Endothelial cell of umbilical vein (primary cell): ENCODE results near the gene CLEC20A. TPM values are rescaled to one million over a fixed set of nuclear protein-coding genes. Genes with fewer than 3 reads are reported as not detected.

ENCODE experiments used
- BruUV-seq: library from RNA; stranded (reverse); fragments of 400-500 nt; replicated peaks from 2 replicates; lab custom pipeline; 2021; lab: Mats Ljungman, UMichigan
- CTCF ChIA-PET: fragments of 300-600, 350-600 bp; sonication (Branson Sonifier 250); formaldehyde crosslinking; loops from one replicate; lab custom pipeline; 2021; ENCODE audit warnings: antibody characterized with exemption, inconsistent platforms; lab: Charles Lee
- POLR2A ChIA-PET: fragments of 300-600, 350-600 bp; sonication (Branson Sonifier 250); formaldehyde crosslinking; loops from one replicate; lab custom pipeline; 2021; ENCODE audit warnings: antibody characterized with exemption, inconsistent platforms; lab: Charles Lee
- DNase-seq: peaks from one replicate; pipeline ENCODE4 v3.0.0-alpha.2; 2011; ENCODE audit warnings: low read depth, low spot score
- FAIRE-seq: peaks from 2 replicates; lab custom pipeline; 2011; peaks lifted over from hg19 to GRCh38; lab: Jason Lieb, UNC
- H2AFZ ChIP-seq: 2 replicates; pipeline ENCODE4 v1.6.0; 2012; ENCODE audit warnings: low read depth, low read length, control low read depth, inconsistent platforms
- H3K27ac ChIP-seq: 2 replicates; pipeline ENCODE4 v1.5.1; 2011; ENCODE audit warnings: low read depth, mild to moderate bottlenecking, control low read depth, low read length, moderate library complexity; ENCODE audit not compliant: insufficient read depth
- H3K27me3 ChIP-seq, 2 experiments: 2 replicates each; pipeline versions ENCODE4 v1.6.0 to v1.6.1; 2011; ENCODE audit warnings: low read length in 2 of 2, mixed read lengths in 1 of 2; ENCODE audit not compliant: control insufficient read depth in 2 of 2, insufficient read depth in 2 of 2
- H3K36me3 ChIP-seq, 2 experiments: 2 replicates in 1 of 2; 3 replicates in 1 of 2; pipeline ENCODE4 v1.5.1; 2011; ENCODE audit warnings: low read length in 2 of 2, mild to moderate bottlenecking in 1 of 2, moderate library complexity in 1 of 2; ENCODE audit not compliant: control insufficient read depth in 2 of 2, insufficient read depth in 2 of 2; ENCODE audit errors: extremely low read depth in 1 of 2
- H3K4me1 ChIP-seq: 3 replicates; pipeline ENCODE4 v1.5.1; 2011; ENCODE audit warnings: mild to moderate bottlenecking, low read length; ENCODE audit not compliant: control insufficient read depth, insufficient read depth; ENCODE audit errors: extremely low read depth
- H3K4me2 ChIP-seq: 2 replicates; pipeline ENCODE4 v1.6.1; 2011; ENCODE audit warnings: low read length, control low read depth, mixed read lengths; ENCODE audit not compliant: insufficient read depth
- H3K4me3 ChIP-seq, 3 experiments: fragments of 200-600 bp in 1 of 3; sonication (generic), shearing (Covaris generic) in 1 of 3; replicated peaks in 1 of 3; 2 replicates each; pipeline ENCODE4 v1.5.1; 2011 to 2016; ENCODE audit warnings: control low read depth in 3 of 3, low read length in 3 of 3, mild to moderate bottlenecking in 2 of 3, inconsistent platforms in 1 of 3, low read depth in 1 of 3, moderate library complexity in 1 of 3; ENCODE audit not compliant: insufficient read depth in 1 of 3
- H3K79me2 ChIP-seq: 2 replicates; pipeline ENCODE4 v1.6.0; 2012; ENCODE audit warnings: low read length, inconsistent platforms; ENCODE audit not compliant: control insufficient read depth, insufficient read depth
- H3K9ac ChIP-seq: replicated peaks from 2 replicates; pipeline ENCODE3; 2011; ENCODE audit warnings: low read length, control low read depth; ENCODE audit not compliant: insufficient read depth; ENCODE audit errors: extremely low read depth
- H3K9me1 ChIP-seq: replicated peaks from 3 replicates; pipeline ENCODE4 v1.6.0; 2011; ENCODE audit warnings: mild to moderate bottlenecking, low read length; ENCODE audit not compliant: control insufficient read depth, insufficient read depth; ENCODE audit errors: extremely low read depth
- H3K9me3 ChIP-seq: replicated peaks from 2 replicates; pipeline ENCODE4 v1.5.1; 2012; ENCODE audit warnings: low read length, inconsistent platforms; ENCODE audit not compliant: control insufficient read depth, insufficient read depth
- H4K20me1 ChIP-seq: replicated peaks from 2 replicates; pipeline ENCODE3; 2011; ENCODE audit warnings: mild to moderate bottlenecking, low read length; ENCODE audit not compliant: control insufficient read depth, insufficient read depth; ENCODE audit errors: extremely low read depth
- EZH2 ChIP-seq: IDR thresholded peaks from 2 replicates; pipeline ENCODE4 v1.6.1; 2012; ENCODE audit warnings: borderline replicate concordance, low read depth, mild to moderate bottlenecking, moderate library complexity, low read length, inconsistent platforms; ENCODE audit not compliant: severe bottlenecking
- FOS ChIP-seq: IDR thresholded peaks from 2 replicates; pipeline ENCODE4 v1.6.1; 2011; ENCODE audit warnings: mild to moderate bottlenecking, low read length, moderate library complexity, borderline replicate concordance; ENCODE audit not compliant: insufficient read depth
- GATA2 ChIP-seq: IDR thresholded peaks from 2 replicates; pipeline ENCODE4 v1.7.0; 2011; ENCODE audit warnings: low read depth, mild to moderate bottlenecking, moderate library complexity, mixed read lengths, low read length; ENCODE audit not compliant: insufficient read length, insufficient read depth
- JUN ChIP-seq: IDR thresholded peaks from 2 replicates; pipeline ENCODE4 v1.6.1; 2011; ENCODE audit warnings: borderline replicate concordance, low read depth; ENCODE audit not compliant: insufficient read length, insufficient read depth
- MYC ChIP-seq: IDR thresholded peaks from one replicate; pipeline ENCODE4 v1.6.1; 2011; ENCODE audit warnings: mild to moderate bottlenecking, low read depth, low read length
- POLR2A ChIP-seq: IDR thresholded peaks from 2 replicates; pipeline ENCODE4 v1.6.1; 2012; ENCODE audit warnings: low read depth, mild to moderate bottlenecking, control low read depth, low read length
- POLR2AphosphoS5 ChIP-seq: IDR thresholded peaks from 2 replicates; pipeline ENCODE4 v1.6.1; 2012; ENCODE audit warnings: low read depth, mild to moderate bottlenecking, control low read depth, low read length, moderate library complexity; ENCODE audit not compliant: insufficient read depth
- dilution Hi-C: fragments of 300-500 bp; cut with MboI; formaldehyde crosslinking; loops from one replicate; pipeline ENCODE4 v1.15.0; 2019; ENCODE audit warnings: low sequenced_read_pairs; ENCODE audit not compliant: extremely low pct_ligation_motif_present
- intact Hi-C: fragments of 100-400 bp; cut with micrococcal nuclease; formaldehyde crosslinking; loops from one replicate; pipeline ENCODE4 v1.10.0; 2022
- polyA plus RNA-seq, 4 experiments: library from polyadenylated mRNA; depleted of rRNA in 3 of 4; stranded (reverse) in 3 of 4; unstranded in 1 of 4; fragments of >200 nt; gene quantifications; 2 replicates each; pipeline versions ENCODE4 v1.2.1 to v1.2.3, GENCODE V29; 2011 to 2012; ENCODE audit warnings: missing spikeins in 1 of 4
- total RNA-seq: library from RNA; stranded (reverse); gene quantifications from 2 replicates; pipeline ENCODE4 v1.2.3, GENCODE V29; 2021
- TF ChIP-seq, protein P1 (sequence below), 2 donors: IDR thresholded peaks; 1 replicate in 1 of 2; 2 replicates in 1 of 2; pipeline ENCODE4 v1.5.1; 2011; ENCODE audit warnings: low read length in 2 of 2, mild to moderate bottlenecking in 2 of 2, moderate library complexity in 2 of 2, control low read depth in 1 of 2, inconsistent platforms in 1 of 2, low read depth in 1 of 2; ENCODE audit not compliant: insufficient read depth in 1 of 2; ENCODE audit errors: extremely low read depth in 1 of 2

Gene CLEC20A
- total and polyA plus RNA-seq, 2 donors (not counting 3 experiments of a cell fraction or from before 2014, with no cell fraction given), result not detected

DNA sequence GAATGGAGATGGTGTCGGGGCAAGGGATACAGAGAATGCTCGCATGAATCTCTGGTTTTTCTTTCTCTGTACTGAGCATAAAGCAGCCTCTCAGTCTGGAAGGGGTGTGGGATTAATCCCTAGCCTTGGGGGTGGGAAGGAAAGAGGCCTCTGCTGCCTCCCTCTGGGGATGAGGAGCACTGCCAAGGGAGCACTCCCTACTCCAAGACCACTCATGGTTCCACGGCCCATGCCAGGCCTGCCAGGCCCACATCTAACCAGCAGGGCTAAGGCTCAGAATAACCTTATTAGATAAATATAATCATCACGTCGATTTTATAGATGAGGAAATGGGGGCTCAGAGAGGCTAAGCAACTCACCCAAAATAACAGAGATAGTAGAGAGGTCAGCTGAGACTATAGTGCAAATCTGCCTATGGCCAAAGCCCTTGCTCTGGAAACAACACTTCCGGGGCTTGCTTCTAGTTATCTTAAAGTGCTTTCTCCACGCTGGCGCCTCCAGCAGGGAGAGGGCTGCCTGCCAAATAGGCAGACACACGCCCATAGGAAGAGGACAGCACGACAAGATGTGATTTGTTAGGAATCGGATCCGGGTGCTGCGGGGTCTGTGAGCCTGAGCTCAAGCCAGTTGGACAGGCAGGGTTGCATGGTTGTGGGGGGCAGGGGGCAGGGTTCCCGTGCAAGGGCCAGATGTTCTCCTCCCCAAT lies 16.7 kb upstream of the CLEC20A start:
- H3K4me1 ChIP-seq, result no peaks in the 10 kb centered on the region
- no peaks in the 10 kb centered on the region for H3K79me2 ChIP-seq
- H2AFZ ChIP-seq, result no peak overlapping the region
- no peak for DNase-seq
- POLR2A ChIA-PET, result no interaction called here
- no peak for TF ChIP-seq FOS
- TF ChIP-seq, protein P1, sequence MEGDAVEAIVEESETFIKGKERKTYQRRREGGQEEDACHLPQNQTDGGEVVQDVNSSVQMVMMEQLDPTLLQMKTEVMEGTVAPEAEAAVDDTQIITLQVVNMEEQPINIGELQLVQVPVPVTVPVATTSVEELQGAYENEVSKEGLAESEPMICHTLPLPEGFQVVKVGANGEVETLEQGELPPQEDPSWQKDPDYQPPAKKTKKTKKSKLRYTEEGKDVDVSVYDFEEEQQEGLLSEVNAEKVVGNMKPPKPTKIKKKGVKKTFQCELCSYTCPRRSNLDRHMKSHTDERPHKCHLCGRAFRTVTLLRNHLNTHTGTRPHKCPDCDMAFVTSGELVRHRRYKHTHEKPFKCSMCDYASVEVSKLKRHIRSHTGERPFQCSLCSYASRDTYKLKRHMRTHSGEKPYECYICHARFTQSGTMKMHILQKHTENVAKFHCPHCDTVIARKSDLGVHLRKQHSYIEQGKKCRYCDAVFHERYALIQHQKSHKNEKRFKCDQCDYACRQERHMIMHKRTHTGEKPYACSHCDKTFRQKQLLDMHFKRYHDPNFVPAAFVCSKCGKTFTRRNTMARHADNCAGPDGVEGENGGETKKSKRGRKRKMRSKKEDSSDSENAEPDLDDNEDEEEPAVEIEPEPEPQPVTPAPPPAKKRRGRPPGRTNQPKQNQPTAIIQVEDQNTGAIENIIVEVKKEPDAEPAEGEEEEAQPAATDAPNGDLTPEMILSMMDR (IDR thresholded peaks at IDR 0.05; ENCODE audit: extremely low read depth in 1 of 2, insufficient read depth in 1 of 2, low read depth in 1 of 2, low read length in 2 of 2), result peak in 1 of 2 donors; percentile 10
- H3K36me3 ChIP-seq, result no peaks in the 10 kb centered on the region
- no peak overlapping the region for H3K9ac ChIP-seq
- H3K4me3 ChIP-seq, result no peak overlapping the region
- no peak for FAIRE-seq
- no TSS peak for BruUV-seq
- CTCF ChIA-PET, result interaction anchor here (1.4 kb wide), 1 partner anchor 203 kb away, joined by 9 read pairs; no protein-coding TSS in a partner anchor
- H3K4me2 ChIP-seq, result no peak overlapping the region
- H3K9me3 ChIP-seq, result no peaks in the 10 kb centered on the region
- H4K20me1 ChIP-seq, result no peaks in the 10 kb centered on the region
- no peak overlapping the region for H3K27ac ChIP-seq
- intact Hi-C loops, result no loop called here
- no peaks in the 10 kb centered on the region for H3K9me1 ChIP-seq
- dilution Hi-C loops, result no loop called here
- peaks cover 0 to 3% of the 10 kb centered on the region in 2 experiments for H3K27me3 ChIP-seq

GRCh38 chr1:178512566-178513277 lies 16.0 kb upstream of the CLEC20A start, which contains the start of gene TEX35:
Gene TEX35 (plus strand): TSS chr1:178513109. CDS start chr1:178513189, 80 bp downstream.
- dilution Hi-C loops, result no loop called here
- no peak within 1 kb of the TSS for H3K4me2 ChIP-seq
- no peak within 1 kb of the TSS for H3K27ac ChIP-seq
- no peak within 1 kb of the TSS for H3K4me3 ChIP-seq
- no peaks in the 10 kb centered on the region for H3K4me1 ChIP-seq
- H3K79me2 ChIP-seq, result no peaks in the 10 kb centered on the region
- DNase-seq, result no peak
- no peaks in the 10 kb centered on the region for H3K36me3 ChIP-seq
- H4K20me1 ChIP-seq, result no peaks in the 10 kb centered on the region
- no peaks in the 10 kb centered on the region for H3K9me3 ChIP-seq
- ChIA-PET CTCF (interaction anchor here (1.6 to 2.9 kb wide), 2 partner anchors 12 to 13 kb away, joined by 5 to 13 read pairs; no protein-coding TSS in a partner anchor), POLR2A (no interaction called here)
- H3K9ac ChIP-seq, result no peak within 1 kb of the TSS
- intact Hi-C loops, result no loop called here
- no peak within 1 kb of the TSS for H2AFZ ChIP-seq
- no peak for FAIRE-seq
- peaks cover 0 to 3% of the 10 kb centered on the region in 2 experiments for H3K27me3 ChIP-seq
- no peaks in the 10 kb centered on the region for H3K9me1 ChIP-seq
- BruUV-seq, result no TSS peak
- no peak for TF ChIP-seq GATA2
- TF ChIP-seq POLR2AphosphoS5, result no peak
- TF ChIP-seq FOS, result no peak
- TF ChIP-seq JUN, result no peak
- TF ChIP-seq POLR2A, result no peak
- TF ChIP-seq EZH2, result no peak
- no peak for TF ChIP-seq MYC
